Thyroid gland (tissue), 4 donors: ENCODE results near the gene LCE1F.

Source experiments
- CTCF ChIP-seq, 6 experiments: fragments of 200-600 bp in 3 of 6; fragments of 450-650 bp in 3 of 6; sonication (generic) in 3 of 6; IDR thresholded peaks; one replicate each; pipeline ENCODE4 v1.5.1; 2016 to 2019; ENCODE audit warnings: antibody characterized with exemption in 6 of 6, mild to moderate bottlenecking in 2 of 6, inconsistent platforms in 1 of 6, moderate library complexity in 1 of 6
- POLR2A ChIP-seq, 2 donors: fragments of 450-650 bp; IDR thresholded peaks; one replicate each; pipeline ENCODE4 v1.6.1; 2017; ENCODE audit warnings: antibody characterized with exemption in 2 of 2, mild to moderate bottlenecking in 2 of 2, moderate library complexity in 1 of 2

GRCh38 chr1:152753586-152753985 is 21.4 kb upstream of the LCE1F start:
- no peak for TF ChIP-seq CTCF (IDR thresholded peaks at IDR 0.05)
- TF ChIP-seq POLR2A (IDR thresholded peaks at IDR 0.05): no peak
